RWPE2 (cell line): ENCODE results near the gene MACROD2.

Experiments
- ATAC-seq: fragments of 200-7000 bp; cut with Tn5 transposase; 3 replicates; pipeline ENCODE4 v1.9.1; 2021; ENCODE audit warnings: low read depth
- DNase-seq: peaks from one replicate; pipeline ENCODE4 v3.0.0-alpha.2; 2020; ENCODE audit warnings: low spot score
- H3K27ac ChIP-seq: fragments of 450-650 bp; 2 replicates; pipeline ENCODE4 v1.5.1; 2017; ENCODE audit warnings: mild to moderate bottlenecking; ENCODE audit not compliant: poor library complexity, severe bottlenecking
- H3K27me3 ChIP-seq: fragments of 250-450 bp; sonication (Bioruptor Pico); 2 replicates; pipeline ENCODE4 v1.5.1; 2021; ENCODE audit warnings: mild to moderate bottlenecking, moderate library complexity; ENCODE audit not compliant: insufficient read depth, poor library complexity, severe bottlenecking
- H3K36me3 ChIP-seq: fragments of 250-450 bp; sonication (Bioruptor Pico); 2 replicates; pipeline ENCODE4 v1.5.1; 2020; ENCODE audit warnings: low read depth, mild to moderate bottlenecking, moderate library complexity
- H3K4me1 ChIP-seq: fragments of 250-450 bp; sonication (Bioruptor Pico); 2 replicates; pipeline ENCODE4 v1.5.1; 2021; ENCODE audit warnings: mild to moderate bottlenecking, moderate library complexity; ENCODE audit not compliant: insufficient read depth, poor library complexity, severe bottlenecking
- H3K4me3 ChIP-seq: fragments of 250-450 bp; sonication (Bioruptor Pico); 2 replicates; pipeline ENCODE4 v1.5.1; 2021; ENCODE audit warnings: mild to moderate bottlenecking, moderate library complexity; ENCODE audit not compliant: severe bottlenecking
- H3K9me3 ChIP-seq: fragments of 250-450 bp; sonication (Bioruptor Pico); 2 replicates; pipeline ENCODE4 v1.5.1; 2021; ENCODE audit warnings: mild to moderate bottlenecking, moderate library complexity; ENCODE audit not compliant: severe bottlenecking
- CTCF ChIP-seq: fragments of 450-650 bp; IDR thresholded peaks from one replicate; pipeline ENCODE4 v1.5.1; 2017; ENCODE audit warnings: mild to moderate bottlenecking, moderate library complexity; ENCODE audit not compliant: poor library complexity, severe bottlenecking

Gene MACROD2

GRCh38 chr20:15317546-15318232, 1322.4 kb downstream of the MACROD2 start:
- Histone ChIP-seq H3K36me3 (no peaks in the 10 kb centered on the region), H3K27ac (no peak overlapping the region), H3K9me3 (no peaks in the 10 kb centered on the region), H3K27me3 (no peaks in the 10 kb centered on the region), H3K4me1 (no peaks in the 10 kb centered on the region), H3K4me3 (no peak overlapping the region)
- TF ChIP-seq CTCF = no peak
- ATAC-seq (no peak), DNase-seq (no peak)

GRCh38 chr20:15318682-15319081, 1323.4 kb downstream of the MACROD2 start:
- Histone ChIP-seq H3K27ac (no peak overlapping the region), H3K4me1 (no peaks in the 10 kb centered on the region), H3K4me3 (no peak overlapping the region), H3K27me3 (no peaks in the 10 kb centered on the region), H3K9me3 (no peaks in the 10 kb centered on the region), H3K36me3 (no peaks in the 10 kb centered on the region)
- DNase-seq = no peak
- no peak for TF ChIP-seq CTCF
- ATAC-seq = no peak

GRCh38 chr20:15319439-15319838, 1324.1 kb downstream of the MACROD2 start:
- DNase-seq (no peak), ATAC-seq (no peak)
- no peak for TF ChIP-seq CTCF
- H3K27ac ChIP-seq = no peak overlapping the region
- H3K4me3 ChIP-seq = no peak overlapping the region
- no peaks in the 10 kb centered on the region for H3K4me1 ChIP-seq
- no peaks in the 10 kb centered on the region for H3K9me3 ChIP-seq
- no peaks in the 10 kb centered on the region for H3K27me3 ChIP-seq
- no peaks in the 10 kb centered on the region for H3K36me3 ChIP-seq

- ATAC-seq (no peak; the same call in 2 of the 3 replicates), DNase-seq (no peak)
- Histone ChIP-seq H3K4me1 (no peaks in the 10 kb centered on the region), H3K27me3 (no peaks in the 10 kb centered on the region), H3K36me3 (no peaks in the 10 kb centered on the region), H3K9me3 (no peaks in the 10 kb centered on the region), H3K4me3 (no peak overlapping the region), H3K27ac (no peak overlapping the region)
- no peak for TF ChIP-seq CTCF
Observed at GRCh38 chr20:15320941-15321340, 1325.6 kb downstream of the MACROD2 start.

- H3K4me3 ChIP-seq = no peak overlapping the region
- H3K27ac ChIP-seq = no peak overlapping the region
- H3K9me3 ChIP-seq = no peaks in the 10 kb centered on the region
- no peak for TF ChIP-seq CTCF
- no peaks in the 10 kb centered on the region for H3K36me3 ChIP-seq
- H3K27me3 ChIP-seq = no peaks in the 10 kb centered on the region
- DNase-seq (no peak), ATAC-seq (no peak)
- no peaks in the 10 kb centered on the region for H3K4me1 ChIP-seq
Observed at GRCh38 chr20:15327123-15327522, 1331.8 kb downstream of the MACROD2 start.
